SH-SY5Y (cell line): ENCODE data around the gene LSAMP.

Experiments
- GATA2 ChIP-seq: IDR thresholded peaks from 2 replicates; pipeline ENCODE4 v1.6.1; 2011; ENCODE audit warnings: mild to moderate bottlenecking, low read depth, low read length
- GATA3 ChIP-seq: IDR thresholded peaks from 2 replicates; pipeline ENCODE4 v1.6.1; 2011; ENCODE audit warnings: low read depth, mild to moderate bottlenecking, low read length, moderate library complexity

- TF ChIP-seq GATA2, result no peak
- no peak for TF ChIP-seq GATA3
These were observed 606.0 kb downstream of the LSAMP start for GRCh38 chr3:115839246-115839645.
